Activated CD4-positive, alpha-beta T cell treated with anti-CD3 and anti-CD28 coated beads for 4 hours (primary cell): ENCODE results near the gene IGSF1.
"Not testable (repeated sequence)": the region's sequence is repeated elsewhere in the genome, so short reads cannot be mapped to it uniquely, and the experiment has no call there.

Source experiments
- DNase-seq, 2 donors: peaks; one replicate each; pipeline ENCODE4 v3.0.0-alpha.2; 2020

Gene IGSF1

DNA sequence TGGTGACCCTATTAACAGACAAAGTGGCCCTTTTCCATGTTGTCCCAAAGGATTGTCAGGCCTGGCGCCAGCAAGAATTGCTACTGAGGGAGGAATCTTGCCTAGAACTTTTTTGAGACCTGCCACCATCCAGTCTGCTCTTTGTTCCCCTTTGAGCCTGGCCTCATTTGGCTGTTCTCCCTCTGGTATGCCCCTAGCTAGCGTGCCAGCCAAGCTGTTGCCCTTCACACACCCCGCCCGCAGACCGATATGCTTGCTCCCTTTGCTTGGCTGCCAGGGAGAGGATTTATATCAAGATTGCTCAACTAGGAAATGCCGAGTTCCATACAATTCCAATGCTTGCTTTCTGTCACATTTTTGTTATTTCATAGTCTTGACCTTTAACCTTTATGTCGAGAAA is 24.4 kb downstream of the IGSF1 start:
- DNase-seq: no peak

GRCh38 chrX:131264053-131264452 is 25.1 kb downstream of the IGSF1 start:
- no peak for DNase-seq

- DNase-seq: no peak
Observed at GRCh38 chrX:131262738-131263679, 26.1 kb downstream of the IGSF1 start.

- DNase-seq: no peak
Observed at GRCh38 chrX:131262200-131262599, 26.9 kb downstream of the IGSF1 start.

DNA sequence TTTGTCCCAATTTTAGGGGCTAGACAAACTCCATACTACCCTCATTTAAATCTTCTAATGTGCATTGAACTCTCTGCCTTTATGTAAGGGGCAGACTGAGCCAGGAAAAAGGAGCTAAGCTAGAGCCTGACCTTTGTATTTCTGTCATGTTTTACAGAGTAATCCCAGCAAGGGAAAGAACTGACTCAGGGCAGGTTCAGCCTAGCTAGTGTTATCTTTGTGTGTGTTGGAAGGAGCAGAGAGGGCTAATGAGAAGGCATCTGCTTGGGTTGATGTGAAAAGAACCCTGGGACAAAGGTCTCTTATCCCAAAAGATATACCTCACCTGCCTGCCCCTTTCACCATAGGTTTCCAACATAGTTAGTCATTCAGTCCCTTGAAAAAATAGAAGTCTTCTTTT is 31.7 kb downstream of the IGSF1 start:
- no peak for DNase-seq

- not testable (repeated sequence) for DNase-seq
Observed at GRCh38 chrX:131250984-131251738, 37.9 kb downstream of the IGSF1 start.

DNA sequence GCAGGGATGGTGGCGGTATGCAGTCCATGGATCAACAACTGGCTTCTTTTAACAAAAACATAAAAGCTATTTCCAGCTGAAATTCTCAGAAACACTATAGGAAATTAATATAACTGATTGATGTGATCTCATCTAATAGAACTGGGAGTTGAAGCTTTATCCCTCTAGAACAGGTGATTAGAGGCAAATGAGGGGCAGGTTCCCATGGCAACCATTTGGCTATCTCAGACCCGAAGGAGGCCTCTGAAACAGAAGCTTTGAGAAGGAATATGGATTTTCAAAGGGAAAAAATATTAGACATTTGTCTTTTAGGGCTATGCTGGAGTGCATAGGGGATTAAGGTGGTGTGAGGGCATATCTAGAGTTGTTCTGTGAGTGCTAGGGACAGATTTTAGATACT is 50.0 kb downstream of the IGSF1 start:
- no peak for DNase-seq

- no peak for DNase-seq
Observed at GRCh38 chrX:131237363-131237762, 51.7 kb downstream of the IGSF1 start.

- DNase-seq: no peak
Observed at GRCh38 chrX:131235768-131236545, 53.1 kb downstream of the IGSF1 start.

- DNase-seq: no peak
Observed at GRCh38 chrX:131227608-131228007, 61.5 kb downstream of the IGSF1 start.

GRCh38 chrX:131226591-131226990 is 62.5 kb downstream of the IGSF1 start:
- DNase-seq: no peak

GRCh38 chrX:131225078-131225477 is 64.0 kb downstream of the IGSF1 start:
- DNase-seq: no peak
